ENCODE results near the gene ANXA11. TPM values are rescaled to one million over a fixed set of nuclear protein-coding genes. Genes with fewer than 3 reads are reported as not detected.

The ANXA11 gene
- total RNA-seq, 1 donor from 2014 or later: 390 TPM

DNA sequence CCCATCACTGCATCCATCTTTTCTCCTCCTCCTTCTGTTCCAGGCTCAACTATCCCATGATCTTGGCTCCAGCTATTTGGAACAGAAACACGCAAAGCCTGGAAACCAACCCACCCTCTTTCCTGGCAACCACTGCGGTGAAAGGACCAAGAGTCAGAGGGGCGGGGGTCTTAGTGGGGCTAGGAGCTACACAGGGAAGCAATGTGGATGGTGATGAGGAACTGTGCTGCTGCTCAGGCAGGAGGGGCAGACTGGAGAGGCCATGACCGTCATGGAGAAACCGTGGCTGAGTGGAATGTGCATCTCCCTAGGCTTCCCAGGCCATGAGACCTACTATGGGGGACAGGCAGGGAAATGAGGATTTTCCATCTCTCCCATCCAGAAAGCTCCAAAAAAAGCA lies 47.2 kb downstream of the ANXA11 start:
- no peak for DNase-seq
- peaks cover 70% of the 10 kb centered on the region for H3K4me1 ChIP-seq
- H3K4me3 ChIP-seq: peak overlapping the region; percentile 18
- intact Hi-C loops (cut with micrococcal nuclease): loop anchor here (5.0 kb wide), 1 partner anchor 49 kb away; the partner anchor contains the start of gene ANXA11
- H3K27ac ChIP-seq (replicated peaks): peak overlapping the region; percentile 90
- TF ChIP-seq, protein P1, sequence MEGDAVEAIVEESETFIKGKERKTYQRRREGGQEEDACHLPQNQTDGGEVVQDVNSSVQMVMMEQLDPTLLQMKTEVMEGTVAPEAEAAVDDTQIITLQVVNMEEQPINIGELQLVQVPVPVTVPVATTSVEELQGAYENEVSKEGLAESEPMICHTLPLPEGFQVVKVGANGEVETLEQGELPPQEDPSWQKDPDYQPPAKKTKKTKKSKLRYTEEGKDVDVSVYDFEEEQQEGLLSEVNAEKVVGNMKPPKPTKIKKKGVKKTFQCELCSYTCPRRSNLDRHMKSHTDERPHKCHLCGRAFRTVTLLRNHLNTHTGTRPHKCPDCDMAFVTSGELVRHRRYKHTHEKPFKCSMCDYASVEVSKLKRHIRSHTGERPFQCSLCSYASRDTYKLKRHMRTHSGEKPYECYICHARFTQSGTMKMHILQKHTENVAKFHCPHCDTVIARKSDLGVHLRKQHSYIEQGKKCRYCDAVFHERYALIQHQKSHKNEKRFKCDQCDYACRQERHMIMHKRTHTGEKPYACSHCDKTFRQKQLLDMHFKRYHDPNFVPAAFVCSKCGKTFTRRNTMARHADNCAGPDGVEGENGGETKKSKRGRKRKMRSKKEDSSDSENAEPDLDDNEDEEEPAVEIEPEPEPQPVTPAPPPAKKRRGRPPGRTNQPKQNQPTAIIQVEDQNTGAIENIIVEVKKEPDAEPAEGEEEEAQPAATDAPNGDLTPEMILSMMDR (IDR thresholded peaks at IDR 0.05; ENCODE audit: borderline replicate concordance): no peak
- no peaks in the 10 kb centered on the region for H3K27me3 ChIP-seq (ENCODE audit: low read depth)
- H3K36me3 ChIP-seq: peaks cover 86% of the 10 kb centered on the region
- no peaks in the 10 kb centered on the region for H3K9me3 ChIP-seq (replicated peaks)

DNA sequence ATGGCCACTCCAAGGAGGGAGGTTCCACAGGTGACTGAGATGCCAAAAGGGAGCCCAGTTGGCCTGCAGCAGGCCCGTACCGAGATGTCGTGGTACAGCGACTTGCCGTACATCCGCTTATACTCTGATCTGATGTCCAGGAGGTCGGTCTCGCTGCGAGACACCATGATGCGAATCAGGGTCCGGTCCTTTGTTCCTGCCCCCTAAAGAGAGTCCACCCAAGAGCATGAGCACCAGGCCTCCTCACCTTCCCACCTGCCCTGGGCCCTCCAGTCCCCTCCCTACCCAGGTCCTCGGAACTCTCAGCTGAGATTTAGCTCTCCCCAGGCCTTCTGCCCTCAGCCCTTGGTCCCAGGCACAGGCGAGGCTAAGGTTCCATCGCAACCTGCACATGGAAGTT lies 47.8 kb downstream of the ANXA11 start:
- H3K27me3 ChIP-seq (ENCODE audit: low read depth): no peaks in the 10 kb centered on the region
- no peak for DNase-seq
- intact Hi-C loops (cut with micrococcal nuclease): loop anchor here (5.0 kb wide), 1 partner anchor 50 kb away; the partner anchor contains the start of gene ANXA11
- H3K27ac ChIP-seq (replicated peaks): peak overlapping the region; percentile 90
- no peaks in the 10 kb centered on the region for H3K9me3 ChIP-seq (replicated peaks)
- H3K36me3 ChIP-seq: peaks cover 86% of the 10 kb centered on the region
- no peak overlapping the region for H3K4me3 ChIP-seq
- TF ChIP-seq, protein P1 (IDR thresholded peaks at IDR 0.05; ENCODE audit: borderline replicate concordance): no peak
- H3K4me1 ChIP-seq: peaks cover 70% of the 10 kb centered on the region

DNA sequence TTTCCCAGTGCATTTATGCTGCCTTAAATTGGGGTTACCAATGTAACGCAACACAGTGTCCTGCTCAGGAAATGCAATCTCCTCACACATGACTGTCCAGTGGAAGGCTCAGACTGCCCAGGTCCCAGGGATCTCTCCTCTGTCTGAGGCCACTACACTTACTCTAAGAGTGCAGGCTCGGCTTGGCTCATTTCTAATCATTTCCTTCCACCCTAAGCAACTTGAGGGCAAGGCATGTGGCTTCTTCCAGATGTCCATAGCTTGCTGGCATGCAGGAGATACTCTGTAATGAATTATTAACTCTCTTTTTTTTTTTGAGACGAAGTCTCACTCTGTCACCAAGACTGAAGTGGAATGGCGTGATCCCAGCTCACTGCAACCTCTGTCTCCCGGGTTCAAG lies 49.1 kb downstream of the ANXA11 start:
- no peak for DNase-seq
- Histone ChIP-seq H3K27me3 (ENCODE audit: low read depth) (no peaks in the 10 kb centered on the region), H3K4me1 (peaks cover 59% of the 10 kb centered on the region), H3K36me3 (peaks cover 87% of the 10 kb centered on the region), H3K9me3 (replicated peaks) (no peaks in the 10 kb centered on the region), H3K4me3 (no peak overlapping the region), H3K27ac (replicated peaks) (peak overlapping the region; percentile 90)
- TF ChIP-seq, protein P1 (IDR thresholded peaks at IDR 0.05; ENCODE audit: borderline replicate concordance): no peak
- intact Hi-C loops (cut with micrococcal nuclease): loop anchor here (5.0 kb wide), 1 partner anchor 51 kb away; the partner anchor contains the start of gene ANXA11

DNA sequence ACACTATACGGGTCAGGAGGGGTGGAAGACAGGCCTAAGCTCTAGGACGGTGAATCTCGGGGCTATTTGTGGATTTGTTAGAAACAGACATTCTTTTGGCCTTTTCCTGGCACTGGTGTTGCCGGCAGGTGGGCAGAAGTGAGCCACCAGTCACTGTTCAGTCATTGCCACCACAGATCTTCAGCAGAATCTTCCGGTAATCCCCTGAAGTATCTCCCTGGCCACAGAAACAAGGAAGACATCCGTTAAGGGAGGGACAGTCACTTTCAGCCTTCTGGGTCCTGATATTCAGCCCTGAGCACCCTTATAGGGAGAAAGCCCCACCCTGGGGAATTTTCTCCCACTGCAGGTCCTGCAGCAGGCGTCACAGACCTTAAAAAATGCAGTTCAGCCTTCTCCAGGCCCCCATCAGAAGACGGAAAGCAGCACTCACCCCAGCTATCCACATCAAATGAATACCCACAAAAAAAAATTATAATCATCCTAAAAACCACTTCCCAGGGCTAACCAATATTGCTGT lies 49.6 kb downstream of the ANXA11 start:
- no peak overlapping the region for H3K4me3 ChIP-seq
- TF ChIP-seq, protein P1 (IDR thresholded peaks at IDR 0.05; ENCODE audit: borderline replicate concordance): no peak
- H3K27ac ChIP-seq (replicated peaks): peak overlapping the region; percentile 90
- no peaks in the 10 kb centered on the region for H3K27me3 ChIP-seq (ENCODE audit: low read depth)
- peaks cover 54% of the 10 kb centered on the region for H3K4me1 ChIP-seq
- peaks cover 87% of the 10 kb centered on the region for H3K36me3 ChIP-seq
- intact Hi-C loops (cut with micrococcal nuclease): loop anchor here (5.0 kb wide), 1 partner anchor 52 kb away; the partner anchor contains the start of gene ANXA11
- no peaks in the 10 kb centered on the region for H3K9me3 ChIP-seq (replicated peaks)
- DNase-seq: no peak

DNA sequence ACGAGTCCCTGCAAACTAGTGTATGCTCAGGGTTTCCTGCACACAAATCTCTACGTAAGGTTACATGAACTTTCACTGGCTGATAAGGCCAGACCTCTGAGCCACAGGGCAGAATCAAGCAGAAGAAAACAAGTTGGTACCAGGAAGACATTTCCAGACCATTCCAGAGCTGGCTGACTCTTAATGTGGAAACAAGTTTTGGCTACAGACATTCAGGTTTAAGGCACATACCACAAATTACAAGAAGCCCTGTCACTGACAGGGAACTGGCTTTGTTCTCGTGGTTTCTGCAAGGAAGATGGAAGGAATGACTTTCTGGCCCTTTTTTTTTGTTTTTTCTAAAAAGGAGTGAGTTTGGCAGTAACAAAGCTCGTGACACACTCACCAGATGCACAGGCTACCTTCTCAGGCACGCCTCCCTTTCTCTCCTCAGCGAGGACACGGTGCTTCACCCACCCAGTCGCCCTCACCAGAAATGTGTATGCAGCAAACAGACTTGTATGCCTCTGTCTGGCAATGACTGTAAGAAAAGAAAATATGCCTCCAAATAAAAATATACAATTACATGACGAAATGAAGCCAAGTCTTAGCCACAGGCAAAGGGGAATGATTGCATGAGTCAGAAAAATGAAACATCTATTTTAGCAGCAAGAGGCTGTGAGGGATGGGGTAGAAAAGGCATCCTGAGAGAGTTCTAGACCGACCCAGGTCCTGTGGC lies 50.2 kb downstream of the ANXA11 start:
- Histone ChIP-seq H3K4me1 (peaks cover 50% of the 10 kb centered on the region), H3K27me3 (ENCODE audit: low read depth) (no peaks in the 10 kb centered on the region), H3K36me3 (peaks cover 88% of the 10 kb centered on the region), H3K9me3 (replicated peaks) (peaks cover 2% of the 10 kb centered on the region), H3K4me3 (no peak overlapping the region), H3K27ac (replicated peaks) (peak overlapping the region; percentile 90)
- intact Hi-C loops (cut with micrococcal nuclease): loop anchor here (5.0 kb wide), 1 partner anchor 52 kb away; the partner anchor contains the start of gene ANXA11
- DNase-seq: no peak
- TF ChIP-seq, protein P1 (IDR thresholded peaks at IDR 0.05; ENCODE audit: borderline replicate concordance): no peak

Data from left ventricle myocardium inferior (tissue), 1 donor.